Upper lobe of left lung (tissue), 6 donors: ENCODE measurements around the gene HPN. TPM values are rescaled to one million over a fixed set of nuclear protein-coding genes. Genes with fewer than 3 reads are reported as not detected.
"Not testable (repeated sequence)": the region's sequence is repeated elsewhere in the genome, so short reads cannot be mapped to it uniquely, and the experiment has no call there.

Source experiments
- ATAC-seq, 2 donors: fragments of 200-7000 bp; cut with Tn5 transposase; one replicate each; pipeline ENCODE4 v1.9.1; 2022; ENCODE audit warnings: mild to moderate bottlenecking in 2 of 2, moderate library complexity in 2 of 2; ENCODE audit not compliant: low FRiP score in 2 of 2
- DNase-seq, 2 donors: peaks; one replicate each; pipeline ENCODE4 v3.0.0-alpha.2; 2019 to 2020
- H3K27ac ChIP-seq, 4 donors: fragments of 200-600 bp; sonication (generic); one replicate each; pipeline ENCODE4 v1.5.1; 2016 to 2019
- H3K27me3 ChIP-seq, 4 donors: fragments of 200-600 bp; sonication (generic); one replicate each; pipeline ENCODE4 v1.5.1; 2017 to 2019
- H3K36me3 ChIP-seq, 4 donors: fragments of 200-600 bp; sonication (generic); one replicate each; pipeline ENCODE4 v1.5.1; 2016 to 2019
- H3K4me1 ChIP-seq, 4 donors: fragments of 200-600 bp; sonication (generic); one replicate each; pipeline ENCODE4 v1.5.1; 2018 to 2019
- H3K4me3 ChIP-seq, 4 donors: fragments of 200-600 bp; sonication (generic); one replicate each; pipeline ENCODE4 v1.5.1; 2017 to 2019; ENCODE audit warnings: mild to moderate bottlenecking in 2 of 4, moderate library complexity in 1 of 4
- H3K9me3 ChIP-seq, 4 donors: fragments of 200-600 bp; sonication (generic); one replicate each; pipeline ENCODE4 v1.5.1; 2018 to 2019
- EP300 ChIP-seq, 4 donors: sonication (generic); formaldehyde crosslinking; IDR thresholded peaks; one replicate each; pipeline ENCODE4 v1.5.1; 2017; ENCODE audit warnings: antibody characterized with exemption in 4 of 4, control low read depth in 2 of 4
- POLR2A ChIP-seq, 4 donors: fragments of 450-650 bp; IDR thresholded peaks; one replicate each; pipeline ENCODE4 v1.5.1; 2016 to 2017; ENCODE audit warnings: antibody characterized with exemption in 4 of 4, mild to moderate bottlenecking in 2 of 4
- POLR2AphosphoS5 ChIP-seq, 2 donors: sonication (generic); formaldehyde crosslinking; IDR thresholded peaks; one replicate each; pipeline ENCODE4 v1.5.1; 2017; ENCODE audit warnings: antibody characterized with exemption in 2 of 2
- WGBS, 2 donors: methylation state at CpG; one replicate each; pipeline ENCODE4 v1.1.5; 2017 to 2018; 5-methylcytosine and 5-hydroxymethylcytosine counted together
- total RNA-seq, 6 donors: library from RNA; depleted of rRNA in 4 of 6; stranded (reverse); fragments of >200 nt in 4 of 6; gene quantifications; one replicate each; pipeline versions ENCODE4 v1.1.0 to v1.2.1, GENCODE V29; 2016 to 2021
- TF ChIP-seq, protein P1 (sequence below), 6 experiments: fragments of 450-650 bp in 4 of 6; fragments of 200-600 bp in 2 of 6; sonication (generic) in 2 of 6; IDR thresholded peaks; one replicate each; pipeline ENCODE4 v1.5.1; 2016 to 2019; ENCODE audit warnings: antibody characterized with exemption in 6 of 6
- donor health status: DM: no; HTN: no; CAD: no; lungs with moderate emphysema.
- donor health status: DM: no; HTN: yes; CAD: no; lungs with severe emphysema.

The HPN gene
- total RNA-seq, 6 donors from 2014 or later, result 15.9 to 54.5 (median 41.1) TPM

DNA sequence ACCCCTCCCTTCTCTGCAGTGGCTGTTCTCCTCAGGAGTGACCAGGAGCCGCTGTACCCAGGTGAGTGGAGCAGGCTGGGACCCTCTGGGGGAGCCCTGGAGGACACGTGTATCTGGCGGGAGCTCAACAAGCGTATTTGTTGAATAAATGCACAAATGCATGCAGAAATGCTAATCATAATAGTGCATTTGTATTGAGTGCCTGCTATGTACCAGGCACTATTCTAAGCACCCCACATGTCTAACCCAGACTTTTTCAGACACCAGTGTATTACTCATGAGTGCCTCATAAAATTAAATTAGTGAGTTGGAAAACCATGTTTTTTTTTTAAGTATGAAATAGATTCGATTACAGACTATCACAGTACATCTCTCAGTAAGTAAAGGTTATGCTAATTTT, 7.9 kb downstream of the HPN start:
- Histone ChIP-seq H3K9me3 (no peaks in the 10 kb centered on the region), H3K4me3 (no peak overlapping the region), H3K27me3 (no peaks in the 10 kb centered on the region), H3K4me1 (peaks cover 0 to 12% (median 5%) of the 10 kb centered on the region in 4 donors), H3K36me3 (no peaks in the 10 kb centered on the region), H3K27ac (no peak overlapping the region)
- 90 to 93% methylated on average over 4 to 5 of the region's 5 CpGs for WGBS, 2 donors
- ATAC-seq (no peak), DNase-seq (no peak)
- TF ChIP-seq EP300 (IDR thresholded peaks at IDR 0.05) (no peak), POLR2AphosphoS5 (IDR thresholded peaks at IDR 0.05) (no peak), POLR2A (IDR thresholded peaks at IDR 0.05) (no peak)
- TF ChIP-seq, protein P1, sequence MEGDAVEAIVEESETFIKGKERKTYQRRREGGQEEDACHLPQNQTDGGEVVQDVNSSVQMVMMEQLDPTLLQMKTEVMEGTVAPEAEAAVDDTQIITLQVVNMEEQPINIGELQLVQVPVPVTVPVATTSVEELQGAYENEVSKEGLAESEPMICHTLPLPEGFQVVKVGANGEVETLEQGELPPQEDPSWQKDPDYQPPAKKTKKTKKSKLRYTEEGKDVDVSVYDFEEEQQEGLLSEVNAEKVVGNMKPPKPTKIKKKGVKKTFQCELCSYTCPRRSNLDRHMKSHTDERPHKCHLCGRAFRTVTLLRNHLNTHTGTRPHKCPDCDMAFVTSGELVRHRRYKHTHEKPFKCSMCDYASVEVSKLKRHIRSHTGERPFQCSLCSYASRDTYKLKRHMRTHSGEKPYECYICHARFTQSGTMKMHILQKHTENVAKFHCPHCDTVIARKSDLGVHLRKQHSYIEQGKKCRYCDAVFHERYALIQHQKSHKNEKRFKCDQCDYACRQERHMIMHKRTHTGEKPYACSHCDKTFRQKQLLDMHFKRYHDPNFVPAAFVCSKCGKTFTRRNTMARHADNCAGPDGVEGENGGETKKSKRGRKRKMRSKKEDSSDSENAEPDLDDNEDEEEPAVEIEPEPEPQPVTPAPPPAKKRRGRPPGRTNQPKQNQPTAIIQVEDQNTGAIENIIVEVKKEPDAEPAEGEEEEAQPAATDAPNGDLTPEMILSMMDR (IDR thresholded peaks at IDR 0.05), result no peak

DNA sequence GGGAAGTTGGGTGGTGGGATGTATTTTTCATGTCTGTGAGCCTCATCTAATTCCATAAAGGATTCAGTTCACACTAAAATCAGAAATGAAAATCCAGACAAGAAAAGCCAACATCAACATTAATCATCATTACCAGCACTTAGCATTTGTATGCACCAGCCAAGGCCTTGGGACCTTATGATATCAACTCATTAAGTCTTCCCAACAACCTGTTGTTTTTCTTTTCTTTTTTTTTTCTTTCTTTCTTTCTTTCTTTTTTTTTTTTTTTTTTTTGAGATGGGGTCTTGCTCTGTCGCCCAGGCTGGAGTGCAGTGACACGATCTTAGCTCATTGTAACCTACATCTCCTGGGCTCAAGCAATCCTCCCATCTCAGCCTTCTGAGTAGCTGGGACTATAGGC, 9.1 kb downstream of the HPN start:
- not testable (repeated sequence) for H3K36me3 ChIP-seq, ATAC-seq, H3K4me3 ChIP-seq, H3K9me3 ChIP-seq, H3K4me1 ChIP-seq, H3K27me3 ChIP-seq, DNase-seq, H3K27ac ChIP-seq
- 94 to 100% methylated on average over 2 of the region's 2 CpGs for WGBS, 2 donors

DNA sequence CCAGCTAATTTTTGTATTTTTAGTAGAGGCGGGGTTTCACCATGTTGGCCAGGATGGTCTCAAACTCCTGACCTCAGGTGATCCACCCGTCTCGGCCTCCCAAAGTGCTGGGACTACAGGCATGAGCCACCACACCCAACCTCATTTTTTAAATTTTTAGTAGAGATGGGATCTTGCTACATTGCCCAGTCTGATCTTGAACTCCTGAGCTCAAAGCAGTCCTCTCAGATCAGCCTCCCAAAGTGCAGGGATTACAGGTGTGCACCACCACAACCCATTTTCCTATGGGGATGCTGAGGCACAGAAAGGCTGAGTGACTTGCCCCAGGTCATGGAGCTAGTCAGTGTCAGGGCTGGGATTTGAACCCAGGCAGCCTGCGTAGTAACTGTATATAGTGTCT, 9.7 kb downstream of the HPN start:
- not testable (repeated sequence) for DNase-seq, H3K9me3 ChIP-seq, H3K4me3 ChIP-seq, H3K36me3 ChIP-seq, H3K27ac ChIP-seq, H3K27me3 ChIP-seq, ATAC-seq, H3K4me1 ChIP-seq
- 89 to 95% methylated on average over 4 of the region's 4 CpGs for WGBS, 2 donors

GRCh38 chr19:35051796-35052195, 10.3 kb downstream of the HPN start:
- 92 to 97% methylated on average over 5 of the region's 5 CpGs for whole genome bisulfite sequencing, 2 donors
- Histone ChIP-seq H3K27ac (no peak overlapping the region), H3K27me3 (no peaks in the 10 kb centered on the region), H3K4me3 (no peak overlapping the region), H3K9me3 (no peaks in the 10 kb centered on the region), H3K4me1 (peaks cover 0 to 6% (median 2%) of the 10 kb centered on the region in 4 donors), H3K36me3 (no peaks in the 10 kb centered on the region)
- DNase-seq, result no peak
- no peak for ATAC-seq
- no peak for TF ChIP-seq POLR2A (IDR thresholded peaks at IDR 0.05)
- no peak for TF ChIP-seq EP300 (IDR thresholded peaks at IDR 0.05)
- TF ChIP-seq POLR2AphosphoS5 (IDR thresholded peaks at IDR 0.05), result no peak
- TF ChIP-seq, protein P1 (IDR thresholded peaks at IDR 0.05), result no peak

DNA sequence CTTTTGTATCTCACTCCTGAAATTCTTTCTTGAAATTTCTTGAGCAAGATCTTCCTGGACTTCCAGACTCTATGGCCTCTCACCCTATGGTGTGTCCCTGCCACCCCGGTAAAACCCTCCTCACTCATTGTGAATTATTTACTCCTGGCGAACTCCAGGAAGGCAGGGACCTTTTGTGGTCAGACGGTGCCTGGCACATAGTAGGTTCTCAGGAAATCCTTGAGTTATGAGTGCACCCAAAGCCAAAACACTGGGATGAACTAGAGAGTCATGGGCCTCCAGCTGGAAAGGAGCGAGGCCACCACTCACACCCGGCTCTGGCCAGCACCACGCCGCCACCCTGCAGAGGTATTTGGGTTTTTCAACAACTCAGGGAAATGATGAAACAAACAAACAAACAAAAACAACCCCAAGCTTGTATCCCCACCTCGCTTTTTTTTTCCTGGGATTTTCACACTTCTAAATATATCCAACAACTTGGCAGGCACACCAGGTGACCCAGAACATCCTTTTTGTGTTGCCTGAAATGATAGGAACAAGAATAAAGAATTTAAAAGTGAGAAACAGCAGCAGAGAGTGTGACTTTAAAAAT, 11.2 kb downstream of the HPN start:
- Histone ChIP-seq H3K27me3 (no peaks in the 10 kb centered on the region), H3K4me3 (no peak overlapping the region), H3K9me3 (no peaks in the 10 kb centered on the region), H3K27ac (no peak overlapping the region), H3K4me1 (peaks cover 0 to 6% (median 2%) of the 10 kb centered on the region in 4 donors), H3K36me3 (no peaks in the 10 kb centered on the region)
- WGBS, 2 donors, result 79 to 82% methylated on average over 8 of the region's 8 CpGs
- DNase-seq, result no peak
- no peak for ATAC-seq
- TF ChIP-seq POLR2AphosphoS5 (IDR thresholded peaks at IDR 0.05), result no peak
- no peak for TF ChIP-seq EP300 (IDR thresholded peaks at IDR 0.05)
- TF ChIP-seq, protein P1 (IDR thresholded peaks at IDR 0.05), result no peak
- TF ChIP-seq POLR2A (IDR thresholded peaks at IDR 0.05), result no peak

GRCh38 chr19:35053667-35054293, 12.3 kb downstream of the HPN start:
- H3K9me3 ChIP-seq, result no peaks in the 10 kb centered on the region
- no peak for DNase-seq
- ATAC-seq, result no peak
- WGBS, 2 donors, result 89 to 93% methylated on average over 8 to 9 of the region's 9 CpGs
- no peaks in the 10 kb centered on the region for H3K27me3 ChIP-seq
- no peak overlapping the region for H3K4me3 ChIP-seq
- no peaks in the 10 kb centered on the region for H3K36me3 ChIP-seq
- TF ChIP-seq, protein P1 (IDR thresholded peaks at IDR 0.05), result no peak
- TF ChIP-seq EP300 (IDR thresholded peaks at IDR 0.05), result no peak
- no peak for TF ChIP-seq POLR2A (IDR thresholded peaks at IDR 0.05)
- no peak for TF ChIP-seq POLR2AphosphoS5 (IDR thresholded peaks at IDR 0.05)
- no peak overlapping the region for H3K27ac ChIP-seq
- H3K4me1 ChIP-seq, result peaks cover 0 to 3% (median 1%) of the 10 kb centered on the region in 4 donors
